CD4-positive, alpha-beta T cell (primary cell): ENCODE results near the gene SIGLEC10. TPM values are rescaled to one million over a fixed set of nuclear protein-coding genes. Genes with fewer than 3 reads are reported as not detected.

ENCODE experiments used
- ATAC-seq: fragments of 200-7000 bp; cut with Tn5 transposase; one replicate; pipeline ENCODE4 v1.10.0; 2022; ENCODE audit warnings: mild to moderate bottlenecking; ENCODE audit not compliant: poor library complexity
- CTCF ChIA-PET: fragments of 350-600 bp; sonication (Branson Sonifier 250); formaldehyde crosslinking; loops from one replicate; lab custom pipeline; 2021; ENCODE audit warnings: antibody characterized with exemption, inconsistent platforms; lab: Charles Lee
- POLR2A ChIA-PET: fragments of 350-600 bp; sonication (Branson Sonifier 250); formaldehyde crosslinking; loops from one replicate; lab custom pipeline; 2021; ENCODE audit warnings: antibody characterized with exemption, inconsistent platforms; lab: Charles Lee
- DNase-seq, 14 experiments: peaks; one replicate each; pipeline ENCODE4 v3.0.0-alpha.2; 2013 to 2020; ENCODE audit warnings: mixed read lengths in 2 of 14
- H3K27ac ChIP-seq, 2 donors: one replicate each; pipeline versions ENCODE4 v1.5.1 to v1.7.0; 2013; ENCODE audit warnings: low read length in 2 of 2, low read depth in 1 of 2, mild to moderate bottlenecking in 1 of 2
- H3K27me3 ChIP-seq, 2 experiments: 1 replicate in 1 of 2; 2 replicates in 1 of 2; pipeline versions ENCODE4 v1.6.1 to v1.7.0; 2013; ENCODE audit warnings: low read length in 2 of 2, control low read depth in 1 of 2, mild to moderate bottlenecking in 1 of 2, moderate library complexity in 1 of 2; ENCODE audit not compliant: insufficient read depth in 2 of 2, control insufficient read depth in 1 of 2
- H3K36me3 ChIP-seq: one replicate; pipeline ENCODE4 v1.6.1; 2013; ENCODE audit warnings: low read length, control low read depth; ENCODE audit not compliant: insufficient read depth
- H3K4me1 ChIP-seq: one replicate; pipeline ENCODE4 v1.6.1; 2013; ENCODE audit warnings: low read length, control low read depth; ENCODE audit not compliant: insufficient read depth
- H3K4me3 ChIP-seq: one replicate; pipeline ENCODE4 v1.5.1; 2013; ENCODE audit warnings: mild to moderate bottlenecking, low read length, moderate library complexity
- H3K9me3 ChIP-seq, 2 experiments: 1 replicate in 1 of 2; 2 replicates in 1 of 2; pipeline versions ENCODE4 v1.6.1 to v1.7.0; 2013; ENCODE audit warnings: low read length in 2 of 2, mild to moderate bottlenecking in 2 of 2, control low read depth in 1 of 2, moderate library complexity in 1 of 2; ENCODE audit not compliant: control insufficient read depth in 1 of 2, insufficient read depth in 1 of 2
- H3K27ac Mint-ChIP-seq: one replicate; pipeline ENCODE4 v1.8.0; 2020; ENCODE audit warnings: mixed read lengths
- H3K27me3 Mint-ChIP-seq: one replicate; pipeline ENCODE4 v1.8.0; 2021; ENCODE audit warnings: mixed read lengths
- H3K36me3 Mint-ChIP-seq: one replicate; pipeline ENCODE4 v1.8.0; 2021; ENCODE audit warnings: low read depth, mixed read lengths
- H3K4me1 Mint-ChIP-seq: one replicate; pipeline ENCODE4 v1.8.0; 2021; ENCODE audit warnings: low read depth, mixed read lengths
- H3K4me3 Mint-ChIP-seq: one replicate; pipeline ENCODE4 v1.8.0; 2020; ENCODE audit warnings: mild to moderate bottlenecking, mixed read lengths
- H3K9me3 Mint-ChIP-seq: one replicate; pipeline ENCODE4 v1.8.0; 2020; ENCODE audit warnings: mixed read lengths
- CTCF ChIP-seq: fragments of 200-600 bp; IDR thresholded peaks from one replicate; pipeline ENCODE4 v1.8.0; 2022; ENCODE audit warnings: antibody characterized with exemption, mild to moderate bottlenecking
- intact Hi-C, 2 experiments: fragments of 100-400 bp; cut with DNase I in 1 of 2; cut with micrococcal nuclease in 1 of 2; formaldehyde crosslinking; loops; one replicate each; pipeline versions ENCODE4 v1.15.1 to v1.9.0; 2023 to 2025; cut with DNase I, micrococcal nuclease
- total RNA-seq, 174 experiments: library from RNA in 2 of 174; stranded (reverse) in 2 of 174; gene quantifications; one replicate each; pipeline ENCODE4 v1.2.3 and lab custom pipeline; 2021 to 2026

The SIGLEC10 gene
- total RNA-seq, 2 experiments from 2014 or later: 0.39 to 0.58 TPM

- intact Hi-C loops: no loop called here
- ATAC-seq (no peak), DNase-seq (no peak)
- Histone ChIP-seq H3K4me1 (peaks cover 84% of the 10 kb centered on the region), H3K27ac (peak overlapping the region in 1 of 2 donors; percentile 62), H3K9me3 (peaks cover 0 to 7% of the 10 kb centered on the region in 2 experiments), H3K36me3 (no peaks in the 10 kb centered on the region), H3K4me3 (peak overlapping the region; percentile 45), H3K27me3 (no peaks in the 10 kb centered on the region)
- TF ChIP-seq CTCF: no peak
- POLR2A ChIA-PET: no interaction called here
- Mint-ChIP-seq H3K4me1 (peaks cover 79% of the 10 kb centered on the region), H3K36me3 (peaks cover 8% of the 10 kb centered on the region), H3K4me3 (peak overlapping the region; percentile 65), H3K27ac (peak overlapping the region; percentile 9), H3K9me3 (no peaks in the 10 kb centered on the region), H3K27me3 (no peaks in the 10 kb centered on the region)
- CTCF ChIA-PET: no interaction called here
Measured at GRCh38 chr19:51371186-51371690, 46.2 kb downstream of the SIGLEC10 start.

GRCh38 chr19:51370230-51370629 lies 47.2 kb downstream of the SIGLEC10 start:
- TF ChIP-seq CTCF: no peak
- Mint-ChIP-seq H3K9me3 (no peaks in the 10 kb centered on the region), H3K27me3 (no peaks in the 10 kb centered on the region), H3K36me3 (peaks cover 12% of the 10 kb centered on the region), H3K4me1 (peaks cover 77% of the 10 kb centered on the region), H3K27ac (peak overlapping the region; percentile 60), H3K4me3 (peak overlapping the region; percentile 65)
- Histone ChIP-seq H3K9me3 (peaks cover 0 to 7% of the 10 kb centered on the region in 2 experiments), H3K4me1 (peaks cover 83% of the 10 kb centered on the region), H3K36me3 (no peaks in the 10 kb centered on the region), H3K4me3 (peak overlapping the region; percentile 45), H3K27ac (no peak overlapping the region), H3K27me3 (no peaks in the 10 kb centered on the region)
- ATAC-seq: no peak
- intact Hi-C loops: no loop called here
- no peak for DNase-seq
- CTCF ChIA-PET: interaction anchor here (0.8 to 1.2 kb wide), 2 partner anchors 24 to 51 kb away, joined by 3 read pairs; no protein-coding TSS in a partner anchor
- POLR2A ChIA-PET: no interaction called here

GRCh38 chr19:51368366-51369282 lies 48.8 kb downstream of the SIGLEC10 start, which contains the start of gene CLDND2:
TSS of gene CLDND2 (minus strand) at chr19:51369003. CDS start at chr19:51368577, 426 bp downstream.
- no peaks in the 10 kb centered on the region for H3K27me3 Mint-ChIP-seq
- H3K4me1 Mint-ChIP-seq: peaks cover 74% of the 10 kb centered on the region
- intact Hi-C loops: loop anchor here in 1 of 2 experiments (10.0 kb wide), 1 partner anchor 226 kb away; no protein-coding TSS in a partner anchor
- peak within 1 kb of the TSS; percentile 96 for H3K4me3 Mint-ChIP-seq
- Histone ChIP-seq H3K27me3 (no peaks in the 10 kb centered on the region), H3K36me3 (no peaks in the 10 kb centered on the region), H3K4me1 (peaks cover 84% of the 10 kb centered on the region), H3K9me3 (no peaks in the 10 kb centered on the region), H3K4me3 (peak within 1 kb of the TSS; percentile 90), H3K27ac (peak within 1 kb of the TSS; percentile 55 to 65)
- peaks cover 12% of the 10 kb centered on the region for H3K36me3 Mint-ChIP-seq
- TF ChIP-seq CTCF: no peak
- no peaks in the 10 kb centered on the region for H3K9me3 Mint-ChIP-seq
- CTCF ChIA-PET: no interaction called here
- H3K27ac Mint-ChIP-seq: peak within 1 kb of the TSS; percentile 84
- no peak for ATAC-seq
- POLR2A ChIA-PET: interaction anchor here (2.0 kb wide), 1 partner anchor 25 kb away, joined by 9 read pairs; no protein-coding TSS in a partner anchor
- peak in 3 of 14 experiments; percentile 32 to 48 (median 36) for DNase-seq
